ENCODE measurements around the gene IQSEC3. TPM values are rescaled to one million over a fixed set of nuclear protein-coding genes. Genes with fewer than 3 reads are reported as not detected.

The IQSEC3 gene
- total RNA-seq, 1 donor from 2014 or later: 4.6 TPM

DNA sequence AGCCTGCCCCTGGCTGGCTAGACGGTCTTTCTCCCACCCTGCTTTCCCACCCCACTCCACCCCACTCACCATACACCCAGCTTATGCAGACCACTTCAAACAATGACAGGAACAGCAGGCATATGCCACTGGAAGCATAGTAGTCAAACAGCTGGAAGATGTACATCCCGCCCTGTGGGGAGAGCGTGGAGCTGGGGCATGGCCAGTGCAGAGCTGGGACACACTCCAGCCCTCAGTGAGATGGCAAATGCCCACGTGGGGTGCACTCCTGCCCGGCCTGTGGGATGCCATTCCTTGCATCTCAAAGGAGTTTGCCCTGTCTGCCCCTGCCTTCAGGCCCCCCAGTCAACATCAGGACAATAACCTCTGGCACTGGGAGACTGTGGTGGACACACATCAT is 128.6 kb downstream of the IQSEC3 start:
- H3K4me3 ChIP-seq: no peak overlapping the region
- TF ChIP-seq, protein P1, sequence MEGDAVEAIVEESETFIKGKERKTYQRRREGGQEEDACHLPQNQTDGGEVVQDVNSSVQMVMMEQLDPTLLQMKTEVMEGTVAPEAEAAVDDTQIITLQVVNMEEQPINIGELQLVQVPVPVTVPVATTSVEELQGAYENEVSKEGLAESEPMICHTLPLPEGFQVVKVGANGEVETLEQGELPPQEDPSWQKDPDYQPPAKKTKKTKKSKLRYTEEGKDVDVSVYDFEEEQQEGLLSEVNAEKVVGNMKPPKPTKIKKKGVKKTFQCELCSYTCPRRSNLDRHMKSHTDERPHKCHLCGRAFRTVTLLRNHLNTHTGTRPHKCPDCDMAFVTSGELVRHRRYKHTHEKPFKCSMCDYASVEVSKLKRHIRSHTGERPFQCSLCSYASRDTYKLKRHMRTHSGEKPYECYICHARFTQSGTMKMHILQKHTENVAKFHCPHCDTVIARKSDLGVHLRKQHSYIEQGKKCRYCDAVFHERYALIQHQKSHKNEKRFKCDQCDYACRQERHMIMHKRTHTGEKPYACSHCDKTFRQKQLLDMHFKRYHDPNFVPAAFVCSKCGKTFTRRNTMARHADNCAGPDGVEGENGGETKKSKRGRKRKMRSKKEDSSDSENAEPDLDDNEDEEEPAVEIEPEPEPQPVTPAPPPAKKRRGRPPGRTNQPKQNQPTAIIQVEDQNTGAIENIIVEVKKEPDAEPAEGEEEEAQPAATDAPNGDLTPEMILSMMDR (IDR thresholded peaks at IDR 0.05): no peak
- H3K4me1 ChIP-seq: no peaks in the 10 kb centered on the region
- DNase-seq (no peak), ATAC-seq (no peak)
- no peaks in the 10 kb centered on the region for H3K36me3 ChIP-seq
- intact Hi-C loops (cut with DNase I): no loop called here
- H3K9me3 ChIP-seq: no peaks in the 10 kb centered on the region
- no peak overlapping the region for H3K27ac ChIP-seq
- H3K27me3 ChIP-seq: peaks cover 12% of the 10 kb centered on the region

DNA sequence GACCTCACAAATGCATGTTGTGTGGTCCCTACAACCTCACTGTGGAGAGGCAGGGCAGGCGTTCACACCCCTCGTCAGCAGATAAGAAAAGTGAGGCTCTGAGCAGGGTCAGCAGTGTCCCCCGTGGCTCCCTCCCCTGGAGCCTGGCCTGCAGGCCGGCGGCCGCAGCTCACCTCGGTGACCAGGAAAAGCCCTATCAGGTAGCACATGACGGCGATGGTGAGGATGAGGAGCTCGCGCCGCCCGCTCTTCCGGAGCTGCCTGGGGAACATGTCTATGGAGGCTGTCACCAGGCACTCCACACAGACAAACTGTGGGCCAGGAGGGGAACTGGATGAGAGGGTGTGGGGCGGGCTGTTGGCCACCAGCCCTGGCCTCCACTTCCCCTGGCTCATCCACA is 129.4 kb downstream of the IQSEC3 start:
- Histone ChIP-seq H3K4me1 (no peaks in the 10 kb centered on the region), H3K27me3 (peaks cover 11% of the 10 kb centered on the region), H3K27ac (no peak overlapping the region), H3K9me3 (no peaks in the 10 kb centered on the region), H3K4me3 (no peak overlapping the region), H3K36me3 (no peaks in the 10 kb centered on the region)
- TF ChIP-seq, protein P1 (IDR thresholded peaks at IDR 0.05): no peak
- intact Hi-C loops (cut with DNase I): no loop called here
- DNase-seq (no peak), ATAC-seq (no peak)

DNA sequence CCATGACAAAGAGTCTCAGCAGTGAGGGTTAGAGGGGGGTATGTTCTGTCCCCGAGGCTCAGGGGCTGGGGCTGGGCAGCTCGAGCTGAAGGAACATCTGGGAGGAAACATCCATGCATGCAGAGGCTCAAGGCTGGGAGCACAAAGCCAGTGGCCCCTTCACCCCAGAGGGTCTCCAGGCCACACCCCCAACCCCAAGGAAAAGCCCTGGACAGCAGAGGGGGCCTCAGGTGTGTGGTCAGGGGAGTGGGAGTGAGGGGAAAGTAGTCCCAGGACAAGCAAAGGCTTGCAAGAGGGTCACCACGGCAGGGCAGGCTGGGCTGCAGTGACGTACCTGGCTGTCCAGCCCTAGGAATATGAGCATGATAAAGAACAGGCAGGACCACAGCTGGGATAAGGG is 129.9 kb downstream of the IQSEC3 start:
- Histone ChIP-seq H3K27ac (no peak overlapping the region), H3K27me3 (peaks cover 7% of the 10 kb centered on the region), H3K4me1 (no peaks in the 10 kb centered on the region), H3K36me3 (no peaks in the 10 kb centered on the region), H3K4me3 (no peak overlapping the region), H3K9me3 (no peaks in the 10 kb centered on the region)
- no peak for DNase-seq
- TF ChIP-seq, protein P1 (IDR thresholded peaks at IDR 0.05): no peak
- intact Hi-C loops (cut with DNase I): no loop called here
- ATAC-seq: no peak

DNA sequence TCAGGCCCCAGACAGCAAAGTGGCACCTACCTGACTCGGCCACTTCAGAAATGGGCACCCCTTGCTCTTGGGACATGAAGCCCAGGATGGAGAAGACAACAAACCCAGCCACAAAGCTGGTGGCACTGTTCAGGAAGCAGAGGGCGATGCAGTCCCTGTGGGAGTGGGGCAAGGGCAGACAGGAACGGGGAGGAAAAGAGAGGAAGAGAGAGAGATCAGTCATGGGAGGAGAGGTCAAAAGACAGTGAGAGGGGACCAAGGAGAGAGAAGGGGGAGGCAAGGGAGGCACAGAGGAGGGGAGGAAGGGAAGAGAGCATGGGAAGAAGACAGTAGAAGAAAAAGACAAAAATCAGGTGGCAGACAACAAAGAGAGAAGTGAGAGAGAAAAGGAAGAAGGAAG is 130.8 kb downstream of the IQSEC3 start:
- no peaks in the 10 kb centered on the region for H3K36me3 ChIP-seq
- no peak overlapping the region for H3K4me3 ChIP-seq
- TF ChIP-seq, protein P1 (IDR thresholded peaks at IDR 0.05): no peak
- no peaks in the 10 kb centered on the region for H3K9me3 ChIP-seq
- intact Hi-C loops (cut with DNase I): no loop called here
- H3K27me3 ChIP-seq: peaks cover 4% of the 10 kb centered on the region
- DNase-seq: no peak
- no peak overlapping the region for H3K27ac ChIP-seq
- H3K4me1 ChIP-seq: no peaks in the 10 kb centered on the region
- no peak for ATAC-seq

DNA sequence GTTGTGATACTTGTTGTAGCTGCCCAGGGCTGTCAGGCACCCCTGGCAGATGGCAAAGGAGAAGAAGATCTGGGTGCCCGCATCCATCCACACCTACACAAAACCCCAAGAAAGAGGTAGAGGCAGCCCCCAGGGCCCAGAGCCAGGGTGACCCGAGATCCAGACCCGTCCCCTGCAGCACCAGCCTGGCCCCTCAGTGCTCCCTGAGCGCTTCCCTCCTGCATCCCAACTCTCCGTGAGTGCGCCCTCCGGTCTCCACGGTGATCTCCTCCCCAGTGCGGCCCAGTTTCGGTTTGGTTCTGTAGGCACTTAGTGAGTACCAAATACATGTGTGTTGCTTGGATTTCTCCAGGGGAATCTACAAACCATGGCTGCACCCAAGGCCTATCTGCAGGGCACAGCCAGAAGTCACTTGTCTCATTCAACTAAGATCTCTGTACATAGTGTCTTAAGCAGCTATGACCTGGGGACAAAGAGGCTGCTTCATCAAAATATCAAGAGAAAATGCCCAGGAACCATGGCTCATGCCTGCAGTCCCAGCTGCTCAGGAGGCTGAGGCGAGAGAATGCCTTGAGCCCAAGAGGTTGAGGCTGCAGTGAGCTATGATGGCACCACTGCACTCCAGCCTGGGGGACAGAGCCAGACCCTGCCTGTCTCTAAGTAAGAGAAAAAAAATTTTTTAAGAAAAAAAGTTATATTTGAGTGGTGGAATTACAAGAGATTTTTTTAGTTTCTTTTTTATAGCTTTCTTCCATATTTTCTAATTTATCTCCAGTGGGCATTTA is 131.5 kb downstream of the IQSEC3 start:
- Histone ChIP-seq H3K9me3 (no peaks in the 10 kb centered on the region), H3K27ac (no peak overlapping the region), H3K4me3 (no peak overlapping the region), H3K27me3 (peaks cover 4% of the 10 kb centered on the region), H3K36me3 (no peaks in the 10 kb centered on the region), H3K4me1 (no peaks in the 10 kb centered on the region)
- intact Hi-C loops (cut with DNase I): no loop called here
- TF ChIP-seq, protein P1 (IDR thresholded peaks at IDR 0.05): no peak
- no peak for ATAC-seq
- DNase-seq: no peak

Measured in upper lobe of right lung (tissue), 1 donor.